Keratinocyte (primary cell): ENCODE measurements around the gene SYT1. TPM values are rescaled to one million over a fixed set of nuclear protein-coding genes. Genes with fewer than 3 reads are reported as not detected.

Experiments used
- DNase-seq: peaks from one replicate; pipeline ENCODE4 v3.0.0-alpha.2; 2011; ENCODE audit warnings: low read depth, missing footprints, low spot score
- FAIRE-seq: peaks from 2 replicates; lab custom pipeline; 2011; peaks lifted over from hg19 to GRCh38; lab: Jason Lieb, UNC
- H2AFZ ChIP-seq: 2 replicates; pipeline ENCODE4 v1.6.0; 2012; ENCODE audit warnings: low read length, control low read depth, inconsistent platforms; ENCODE audit not compliant: control insufficient read depth
- H3K27ac ChIP-seq: 2 replicates; pipeline ENCODE4 v1.5.1; 2011; ENCODE audit warnings: low read length; ENCODE audit not compliant: control insufficient read depth, insufficient read depth
- H3K27me3 ChIP-seq: 3 replicates; pipeline ENCODE4 v1.6.0; 2011; ENCODE audit warnings: low read length; ENCODE audit not compliant: control insufficient read depth, insufficient read depth; ENCODE audit errors: extremely low read depth
- H3K36me3 ChIP-seq, 2 experiments: 2 replicates in 1 of 2; 3 replicates in 1 of 2; pipeline ENCODE4 v1.5.1; 2011; ENCODE audit warnings: low read length in 2 of 2, mild to moderate bottlenecking in 1 of 2; ENCODE audit not compliant: control insufficient read depth in 2 of 2, insufficient read depth in 2 of 2; ENCODE audit errors: extremely low read depth in 1 of 2
- H3K4me1 ChIP-seq: 3 replicates; pipeline ENCODE4 v1.5.1; 2011; ENCODE audit warnings: low read length; ENCODE audit not compliant: control insufficient read depth, insufficient read depth; ENCODE audit errors: extremely low read depth
- H3K4me2 ChIP-seq: 3 replicates; pipeline ENCODE4 v1.6.0; 2011; ENCODE audit warnings: low read depth, low read length; ENCODE audit not compliant: control insufficient read depth, insufficient read depth; ENCODE audit errors: extremely low read depth
- H3K4me3 ChIP-seq, 3 experiments: fragments of 200-600 bp in 1 of 3; sonication (generic) in 1 of 3; 2 replicates in 2 of 3; 3 replicates in 1 of 3; pipeline ENCODE4 v1.5.1; 2011 to 2016; ENCODE audit warnings: low read length in 3 of 3, mild to moderate bottlenecking in 3 of 3, control low read depth in 2 of 3, inconsistent platforms in 1 of 3, low read depth in 1 of 3, mixed read lengths in 1 of 3, mixed run types in 1 of 3, moderate library complexity in 1 of 3; ENCODE audit not compliant: control insufficient read depth in 2 of 3, insufficient read depth in 2 of 3; ENCODE audit errors: extremely low read depth in 1 of 3
- H3K79me2 ChIP-seq: 2 replicates; pipeline ENCODE4 v1.6.0; 2012; ENCODE audit warnings: low read length; ENCODE audit not compliant: control insufficient read depth, insufficient read depth
- H3K9ac ChIP-seq: 3 replicates; pipeline ENCODE4 v1.6.0; 2011; ENCODE audit warnings: low read length; ENCODE audit not compliant: control insufficient read depth, insufficient read depth; ENCODE audit errors: extremely low read depth
- H3K9me1 ChIP-seq: 3 replicates; pipeline ENCODE4 v1.6.0; 2011; ENCODE audit warnings: low read length; ENCODE audit not compliant: control insufficient read depth, insufficient read depth; ENCODE audit errors: extremely low read depth
- H3K9me3 ChIP-seq: 2 replicates; pipeline ENCODE4 v1.5.1; 2012; ENCODE audit warnings: low read depth, low read length; ENCODE audit not compliant: control insufficient read depth
- H4K20me1 ChIP-seq: 3 replicates; pipeline ENCODE4 v1.6.0; 2011; ENCODE audit warnings: low read length; ENCODE audit not compliant: control insufficient read depth, insufficient read depth; ENCODE audit errors: extremely low read depth
- EZH2 ChIP-seq: IDR thresholded peaks from one replicate; pipeline ENCODE4 v1.6.1; 2012; ENCODE audit warnings: inconsistent platforms, mild to moderate bottlenecking, low read length, moderate library complexity
- dilution Hi-C: fragments of 300-500 bp; cut with MboI; formaldehyde crosslinking; loops from one replicate; pipeline ENCODE4 v1.7.0; 2020; ENCODE audit warnings: low sequenced_read_pairs; ENCODE audit not compliant: extremely low pct_ligation_motif_present
- polyA plus RNA-seq, 5 experiments: library from polyadenylated mRNA; depleted of rRNA in 3 of 5; stranded (reverse) in 3 of 5; stranded (forward) in 1 of 5; unstranded in 1 of 5; fragments of >200 nt; gene quantifications; 1 replicate in 1 of 5; 2 replicates in 3 of 5; 3 replicates in 1 of 5; pipeline versions ENCODE4 v1.2.1 to v1.2.3, GENCODE V29; 2011 to 2012; ENCODE audit warnings: missing spikeins in 2 of 5, low read depth in 1 of 5, low replicate concordance in 1 of 5
- TF ChIP-seq, protein P1 (sequence below), 3 experiments: IDR thresholded peaks in 1 of 3; conservative IDR thresholded peaks in 1 of 3; optimal IDR thresholded peaks in 1 of 3; 2 replicates in 2 of 3; 3 replicates in 1 of 3; pipeline versions ENCODE3 to v1.5.1; 2011; ENCODE audit warnings: low read length in 3 of 3, mild to moderate bottlenecking in 3 of 3, moderate library complexity in 2 of 3, control low read depth in 1 of 3, inconsistent platforms in 1 of 3; ENCODE audit not compliant: insufficient read depth in 2 of 3; ENCODE audit errors: extremely low read depth in 1 of 3

SYT1 gene
- polyA plus RNA-seq, 1 donor (not counting 4 experiments of a cell fraction or from before 2014, with no cell fraction given) = 6.1 TPM

DNA sequence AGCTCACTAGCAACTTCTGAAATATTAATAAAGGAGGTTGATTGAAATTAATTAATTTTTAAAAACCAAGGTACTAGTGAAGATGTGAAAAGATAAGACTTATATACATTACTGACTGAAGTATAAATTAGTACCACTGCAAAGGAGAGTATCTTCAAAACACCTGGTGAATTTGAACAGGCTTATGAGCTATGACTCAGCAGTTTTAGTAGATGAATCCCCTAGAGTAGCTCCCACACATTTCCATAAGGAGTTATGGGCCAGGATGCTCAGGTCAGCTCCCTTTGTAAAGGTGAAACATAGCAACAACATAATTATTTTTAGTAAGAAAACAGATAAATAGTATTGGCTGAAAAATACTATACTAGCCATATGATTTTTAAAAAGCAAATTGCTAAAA is 218.6 kb downstream of the SYT1 start:
- Histone ChIP-seq H2AFZ (no peak overlapping the region), H3K4me3 (no peak overlapping the region), H3K27me3 (no peaks in the 10 kb centered on the region), H3K9me1 (no peaks in the 10 kb centered on the region), H3K4me1 (no peaks in the 10 kb centered on the region), H3K4me2 (no peak overlapping the region), H3K9ac (no peak overlapping the region), H3K9me3 (no peaks in the 10 kb centered on the region), H4K20me1 (no peaks in the 10 kb centered on the region), H3K27ac (no peak overlapping the region), H3K36me3 (no peaks in the 10 kb centered on the region), H3K79me2 (no peaks in the 10 kb centered on the region)
- no peak for DNase-seq
- TF ChIP-seq, protein P1, sequence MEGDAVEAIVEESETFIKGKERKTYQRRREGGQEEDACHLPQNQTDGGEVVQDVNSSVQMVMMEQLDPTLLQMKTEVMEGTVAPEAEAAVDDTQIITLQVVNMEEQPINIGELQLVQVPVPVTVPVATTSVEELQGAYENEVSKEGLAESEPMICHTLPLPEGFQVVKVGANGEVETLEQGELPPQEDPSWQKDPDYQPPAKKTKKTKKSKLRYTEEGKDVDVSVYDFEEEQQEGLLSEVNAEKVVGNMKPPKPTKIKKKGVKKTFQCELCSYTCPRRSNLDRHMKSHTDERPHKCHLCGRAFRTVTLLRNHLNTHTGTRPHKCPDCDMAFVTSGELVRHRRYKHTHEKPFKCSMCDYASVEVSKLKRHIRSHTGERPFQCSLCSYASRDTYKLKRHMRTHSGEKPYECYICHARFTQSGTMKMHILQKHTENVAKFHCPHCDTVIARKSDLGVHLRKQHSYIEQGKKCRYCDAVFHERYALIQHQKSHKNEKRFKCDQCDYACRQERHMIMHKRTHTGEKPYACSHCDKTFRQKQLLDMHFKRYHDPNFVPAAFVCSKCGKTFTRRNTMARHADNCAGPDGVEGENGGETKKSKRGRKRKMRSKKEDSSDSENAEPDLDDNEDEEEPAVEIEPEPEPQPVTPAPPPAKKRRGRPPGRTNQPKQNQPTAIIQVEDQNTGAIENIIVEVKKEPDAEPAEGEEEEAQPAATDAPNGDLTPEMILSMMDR (optimal IDR thresholded peaks at IDR 0.05 in 1 of 3, IDR thresholded peaks at IDR 0.05 in 1 of 3, conservative IDR thresholded peaks at IDR 0.05 in 1 of 3; ENCODE audit: extremely low read depth in 1 of 3, insufficient read depth in 2 of 3, low read length in 3 of 3) = no peak
- no peak for TF ChIP-seq EZH2
- dilution Hi-C loops = no loop called here
- no peak for FAIRE-seq

DNA sequence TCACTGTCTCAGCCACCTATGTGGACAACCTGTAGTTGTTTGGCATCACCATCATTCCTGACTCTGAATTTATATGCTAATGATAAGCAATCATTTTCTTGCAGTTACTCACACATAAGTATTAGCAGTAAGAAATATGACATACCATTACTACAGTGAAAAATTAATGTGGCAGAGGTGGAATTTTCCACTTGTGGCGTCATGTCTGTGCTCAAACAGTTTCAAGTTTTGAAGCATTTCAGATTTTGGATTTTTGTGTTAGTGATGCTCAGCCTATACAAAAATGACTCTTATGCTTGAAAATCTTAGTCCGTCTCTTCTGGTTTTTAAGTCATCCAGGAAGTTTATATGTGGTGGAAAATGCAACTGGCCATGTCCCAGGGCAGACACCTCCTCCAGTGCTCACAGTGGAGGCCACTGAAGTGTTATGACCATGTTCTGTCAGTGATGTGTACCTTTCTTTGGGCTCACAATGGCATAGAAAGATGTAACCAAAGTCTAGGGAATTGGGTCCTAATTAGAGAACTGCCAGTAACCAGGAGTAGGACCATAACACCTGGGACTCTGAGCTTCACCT is 220.6 kb downstream of the SYT1 start:
- H3K9me3 ChIP-seq = no peaks in the 10 kb centered on the region
- no peaks in the 10 kb centered on the region for H3K36me3 ChIP-seq
- H2AFZ ChIP-seq = no peak overlapping the region
- no peak overlapping the region for H3K4me2 ChIP-seq
- DNase-seq (no peak), FAIRE-seq (no peak)
- no peaks in the 10 kb centered on the region for H3K27me3 ChIP-seq
- H3K4me3 ChIP-seq = no peak overlapping the region
- H4K20me1 ChIP-seq = no peaks in the 10 kb centered on the region
- H3K79me2 ChIP-seq = no peaks in the 10 kb centered on the region
- TF ChIP-seq, protein P1 (optimal IDR thresholded peaks at IDR 0.05 in 1 of 3, IDR thresholded peaks at IDR 0.05 in 1 of 3, conservative IDR thresholded peaks at IDR 0.05 in 1 of 3; ENCODE audit: extremely low read depth in 1 of 3, insufficient read depth in 2 of 3, low read length in 3 of 3) = no peak
- TF ChIP-seq EZH2 = no peak
- dilution Hi-C loops = no loop called here
- H3K27ac ChIP-seq = no peak overlapping the region
- no peaks in the 10 kb centered on the region for H3K9me1 ChIP-seq
- no peak overlapping the region for H3K9ac ChIP-seq
- no peaks in the 10 kb centered on the region for H3K4me1 ChIP-seq
